SK-N-SH treated with all-trans-retinoic acid at 6 μM for 48 hours (cell line): Measurements from ENCODE around the gene DST.

Source experiments
- ATAC-seq: fragments of 200-7000 bp; cut with Tn5 transposase; 3 replicates; pipeline ENCODE4 v1.9.1; 2020; ENCODE audit warnings: mild to moderate bottlenecking, moderate library complexity
- BACH2 ChIP-seq: fragments of 250-450 bp; sonication (Bioruptor Pico); IDR thresholded peaks from 2 replicates; pipeline ENCODE4 v1.9.0; 2021; ENCODE audit warnings: mild to moderate bottlenecking, borderline replicate concordance
- CSDC2 ChIP-seq: fragments of 250-450 bp; sonication (Bioruptor Pico); IDR thresholded peaks from 2 replicates; pipeline ENCODE4 v1.5.0; 2020; ENCODE audit warnings: mild to moderate bottlenecking, moderate library complexity
- ESRRG ChIP-seq: fragments of 250-450 bp; sonication (Bioruptor Pico); IDR thresholded peaks from 2 replicates; pipeline ENCODE4 v1.6.1; 2021; ENCODE audit warnings: mild to moderate bottlenecking
- GLIS3 ChIP-seq: fragments of 250-450 bp; sonication (Bioruptor Pico); IDR thresholded peaks from 2 replicates; pipeline ENCODE4 v1.5.0; 2020; ENCODE audit warnings: mild to moderate bottlenecking, moderate library complexity
- ISL1 ChIP-seq: fragments of 250-450 bp; sonication (Bioruptor Pico); IDR thresholded peaks from 2 replicates; pipeline ENCODE4 v2.1.2; 2022; ENCODE audit warnings: mild to moderate bottlenecking, moderate library complexity
- OSR1 ChIP-seq: fragments of 250-450 bp; sonication (Bioruptor Pico); IDR thresholded peaks from 2 replicates; pipeline ENCODE4 v1.8.0; 2022; ENCODE audit warnings: moderate library complexity, mild to moderate bottlenecking, inconsistent platforms
- PPARA ChIP-seq: fragments of 250-450 bp; sonication (Bioruptor Pico); IDR thresholded peaks from 2 replicates; pipeline ENCODE4 v1.5.0; 2020; ENCODE audit warnings: mild to moderate bottlenecking, borderline replicate concordance
- RARB ChIP-seq: fragments of 250-450 bp; sonication (Bioruptor Pico); IDR thresholded peaks from 2 replicates; pipeline ENCODE4 v1.8.0; 2021; ENCODE audit warnings: mild to moderate bottlenecking, moderate library complexity
- SNAI2 ChIP-seq: fragments of 250-450 bp; sonication (Bioruptor Pico); IDR thresholded peaks from 2 replicates; pipeline ENCODE4 v1.5.0; 2020; ENCODE audit warnings: mild to moderate bottlenecking, moderate library complexity
- TCF4 ChIP-seq: fragments of 250-450 bp; sonication (Bioruptor Pico); IDR thresholded peaks from 2 replicates; pipeline ENCODE4 v1.8.0; 2021; ENCODE audit warnings: mild to moderate bottlenecking, moderate library complexity, borderline replicate concordance
- TOX ChIP-seq: fragments of 250-450 bp; sonication (Bioruptor Pico); IDR thresholded peaks from 2 replicates; pipeline ENCODE4 v1.8.0; 2021; ENCODE audit warnings: mild to moderate bottlenecking, moderate library complexity, borderline replicate concordance
- ZC3H10 ChIP-seq: fragments of 250-450 bp; sonication (Bioruptor Pico); IDR thresholded peaks from 2 replicates; pipeline ENCODE4 v1.5.1; 2021; ENCODE audit warnings: mild to moderate bottlenecking, moderate library complexity
- ZFP3 ChIP-seq: fragments of 250-450 bp; sonication (Bioruptor Pico); IDR thresholded peaks from 2 replicates; pipeline ENCODE4 v1.5.0; 2020; ENCODE audit warnings: mild to moderate bottlenecking, moderate library complexity
- ZNF565 ChIP-seq: fragments of 450-650 bp; formaldehyde crosslinking; conservative IDR thresholded peaks from 2 replicates; pipeline ENCODE4 v1.5.0; 2020; ENCODE audit warnings: low read depth, mild to moderate bottlenecking, moderate library complexity
- ZNF70 ChIP-seq: fragments of 450-650 bp; formaldehyde crosslinking; IDR thresholded peaks from 2 replicates; pipeline ENCODE4 v1.5.0; 2020; ENCODE audit warnings: mild to moderate bottlenecking, moderate library complexity
- ZNF8 ChIP-seq: fragments of 450-650 bp; formaldehyde crosslinking; IDR thresholded peaks from 2 replicates; pipeline ENCODE4 v1.5.0; 2020; ENCODE audit warnings: mild to moderate bottlenecking, moderate library complexity
- TF ChIP-seq, protein P1 (sequence below): fragments of 250-450 bp; sonication (Bioruptor Pico); IDR thresholded peaks from 2 replicates; pipeline ENCODE4 v1.8.0; 2021; ENCODE audit warnings: low read depth, mild to moderate bottlenecking, moderate library complexity, borderline replicate concordance
- TF ChIP-seq, protein P2 (sequence below): fragments of 250-450 bp; sonication (Bioruptor Pico); IDR thresholded peaks from 2 replicates; pipeline ENCODE4 v1.5.0; 2020; ENCODE audit warnings: mild to moderate bottlenecking, moderate library complexity
- TF ChIP-seq, protein P3 (sequence below): fragments of 250-450 bp; sonication (Bioruptor Pico); IDR thresholded peaks from 2 replicates; pipeline ENCODE4 v1.5.1; 2021; ENCODE audit warnings: mild to moderate bottlenecking, moderate library complexity
- TF ChIP-seq, protein P4 (sequence below): fragments of 250-450 bp; sonication (Bioruptor Pico); IDR thresholded peaks from 2 replicates; pipeline ENCODE4 v1.8.0; 2020; ENCODE audit warnings: mild to moderate bottlenecking, moderate library complexity, borderline replicate concordance

The DST gene

DNA sequence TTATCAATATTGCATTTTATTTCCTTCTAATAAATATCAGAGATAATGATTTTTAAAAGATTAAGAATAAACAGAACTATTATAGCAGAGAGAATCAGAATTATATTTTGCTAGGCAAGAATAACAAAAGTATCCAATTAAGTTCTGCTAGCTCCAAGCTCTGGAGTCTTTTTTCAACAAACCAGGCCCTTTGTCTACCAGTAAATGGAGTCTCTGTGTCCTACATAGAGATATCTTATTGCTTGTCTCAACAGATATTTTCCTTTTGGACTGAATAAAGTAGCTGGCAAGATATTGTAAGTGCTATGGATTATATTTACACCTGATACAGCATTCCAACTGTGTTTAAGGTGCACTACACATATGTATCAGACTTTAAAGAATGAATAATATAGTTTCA, 107.1 kb downstream of the DST start:
- TF ChIP-seq ZC3H10 (CRISPR knock-in tag) (no peak), SNAI2 (CRISPR knock-in tag) (no peak), ZNF70 (no peak), CSDC2 (no peak), ZFP3 (CRISPR knock-in tag) (no peak), BACH2 (CRISPR knock-in tag) (no peak), ZNF8 (CRISPR knock-in tag) (no peak), TOX (CRISPR knock-in tag) (no peak), ESRRG (CRISPR knock-in tag) (no peak), ZNF565 (no peak), PPARA (CRISPR knock-in tag) (no peak), RARB (CRISPR knock-in tag) (no peak), TCF4 (no peak), GLIS3 (no peak)
- TF ChIP-seq, protein P1, sequence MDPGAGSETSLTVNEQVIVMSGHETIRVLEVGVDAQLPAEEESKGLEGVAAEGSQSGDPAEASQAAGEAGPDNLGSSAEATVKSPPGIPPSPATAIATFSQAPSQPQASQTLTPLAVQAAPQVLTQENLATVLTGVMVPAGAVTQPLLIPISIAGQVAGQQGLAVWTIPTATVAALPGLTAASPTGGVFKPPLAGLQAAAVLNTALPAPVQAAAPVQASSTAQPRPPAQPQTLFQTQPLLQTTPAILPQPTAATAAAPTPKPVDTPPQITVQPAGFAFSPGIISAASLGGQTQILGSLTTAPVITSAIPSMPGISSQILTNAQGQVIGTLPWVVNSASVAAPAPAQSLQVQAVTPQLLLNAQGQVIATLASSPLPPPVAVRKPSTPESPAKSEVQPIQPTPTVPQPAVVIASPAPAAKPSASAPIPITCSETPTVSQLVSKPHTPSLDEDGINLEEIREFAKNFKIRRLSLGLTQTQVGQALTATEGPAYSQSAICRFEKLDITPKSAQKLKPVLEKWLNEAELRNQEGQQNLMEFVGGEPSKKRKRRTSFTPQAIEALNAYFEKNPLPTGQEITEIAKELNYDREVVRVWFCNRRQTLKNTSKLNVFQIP: no peak
- TF ChIP-seq, protein P2, sequence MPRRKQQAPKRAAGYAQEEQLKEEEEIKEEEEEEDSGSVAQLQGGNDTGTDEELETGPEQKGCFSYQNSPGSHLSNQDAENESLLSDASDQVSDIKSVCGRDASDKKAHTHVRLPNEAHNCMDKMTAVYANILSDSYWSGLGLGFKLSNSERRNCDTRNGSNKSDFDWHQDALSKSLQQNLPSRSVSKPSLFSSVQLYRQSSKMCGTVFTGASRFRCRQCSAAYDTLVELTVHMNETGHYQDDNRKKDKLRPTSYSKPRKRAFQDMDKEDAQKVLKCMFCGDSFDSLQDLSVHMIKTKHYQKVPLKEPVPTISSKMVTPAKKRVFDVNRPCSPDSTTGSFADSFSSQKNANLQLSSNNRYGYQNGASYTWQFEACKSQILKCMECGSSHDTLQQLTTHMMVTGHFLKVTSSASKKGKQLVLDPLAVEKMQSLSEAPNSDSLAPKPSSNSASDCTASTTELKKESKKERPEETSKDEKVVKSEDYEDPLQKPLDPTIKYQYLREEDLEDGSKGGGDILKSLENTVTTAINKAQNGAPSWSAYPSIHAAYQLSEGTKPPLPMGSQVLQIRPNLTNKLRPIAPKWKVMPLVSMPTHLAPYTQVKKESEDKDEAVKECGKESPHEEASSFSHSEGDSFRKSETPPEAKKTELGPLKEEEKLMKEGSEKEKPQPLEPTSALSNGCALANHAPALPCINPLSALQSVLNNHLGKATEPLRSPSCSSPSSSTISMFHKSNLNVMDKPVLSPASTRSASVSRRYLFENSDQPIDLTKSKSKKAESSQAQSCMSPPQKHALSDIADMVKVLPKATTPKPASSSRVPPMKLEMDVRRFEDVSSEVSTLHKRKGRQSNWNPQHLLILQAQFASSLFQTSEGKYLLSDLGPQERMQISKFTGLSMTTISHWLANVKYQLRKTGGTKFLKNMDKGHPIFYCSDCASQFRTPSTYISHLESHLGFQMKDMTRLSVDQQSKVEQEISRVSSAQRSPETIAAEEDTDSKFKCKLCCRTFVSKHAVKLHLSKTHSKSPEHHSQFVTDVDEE (CRISPR knock-in tag): no peak
- TF ChIP-seq, protein P3, sequence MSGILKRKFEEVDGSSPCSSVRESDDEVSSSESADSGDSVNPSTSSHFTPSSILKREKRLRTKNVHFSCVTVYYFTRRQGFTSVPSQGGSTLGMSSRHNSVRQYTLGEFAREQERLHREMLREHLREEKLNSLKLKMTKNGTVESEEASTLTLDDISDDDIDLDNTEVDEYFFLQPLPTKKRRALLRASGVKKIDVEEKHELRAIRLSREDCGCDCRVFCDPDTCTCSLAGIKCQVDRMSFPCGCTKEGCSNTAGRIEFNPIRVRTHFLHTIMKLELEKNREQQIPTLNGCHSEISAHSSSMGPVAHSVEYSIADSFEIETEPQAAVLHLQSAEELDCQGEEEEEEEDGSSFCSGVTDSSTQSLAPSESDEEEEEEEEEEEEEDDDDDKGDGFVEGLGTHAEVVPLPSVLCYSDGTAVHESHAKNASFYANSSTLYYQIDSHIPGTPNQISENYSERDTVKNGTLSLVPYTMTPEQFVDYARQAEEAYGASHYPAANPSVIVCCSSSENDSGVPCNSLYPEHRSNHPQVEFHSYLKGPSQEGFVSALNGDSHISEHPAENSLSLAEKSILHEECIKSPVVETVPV: no peak
- TF ChIP-seq, protein P4, sequence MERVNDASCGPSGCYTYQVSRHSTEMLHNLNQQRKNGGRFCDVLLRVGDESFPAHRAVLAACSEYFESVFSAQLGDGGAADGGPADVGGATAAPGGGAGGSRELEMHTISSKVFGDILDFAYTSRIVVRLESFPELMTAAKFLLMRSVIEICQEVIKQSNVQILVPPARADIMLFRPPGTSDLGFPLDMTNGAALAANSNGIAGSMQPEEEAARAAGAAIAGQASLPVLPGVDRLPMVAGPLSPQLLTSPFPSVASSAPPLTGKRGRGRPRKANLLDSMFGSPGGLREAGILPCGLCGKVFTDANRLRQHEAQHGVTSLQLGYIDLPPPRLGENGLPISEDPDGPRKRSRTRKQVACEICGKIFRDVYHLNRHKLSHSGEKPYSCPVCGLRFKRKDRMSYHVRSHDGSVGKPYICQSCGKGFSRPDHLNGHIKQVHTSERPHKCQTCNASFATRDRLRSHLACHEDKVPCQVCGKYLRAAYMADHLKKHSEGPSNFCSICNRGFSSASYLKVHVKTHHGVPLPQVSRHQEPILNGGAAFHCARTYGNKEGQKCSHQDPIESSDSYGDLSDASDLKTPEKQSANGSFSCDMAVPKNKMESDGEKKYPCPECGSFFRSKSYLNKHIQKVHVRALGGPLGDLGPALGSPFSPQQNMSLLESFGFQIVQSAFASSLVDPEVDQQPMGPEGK (CRISPR knock-in tag): no peak
- no peak for ATAC-seq

DNA sequence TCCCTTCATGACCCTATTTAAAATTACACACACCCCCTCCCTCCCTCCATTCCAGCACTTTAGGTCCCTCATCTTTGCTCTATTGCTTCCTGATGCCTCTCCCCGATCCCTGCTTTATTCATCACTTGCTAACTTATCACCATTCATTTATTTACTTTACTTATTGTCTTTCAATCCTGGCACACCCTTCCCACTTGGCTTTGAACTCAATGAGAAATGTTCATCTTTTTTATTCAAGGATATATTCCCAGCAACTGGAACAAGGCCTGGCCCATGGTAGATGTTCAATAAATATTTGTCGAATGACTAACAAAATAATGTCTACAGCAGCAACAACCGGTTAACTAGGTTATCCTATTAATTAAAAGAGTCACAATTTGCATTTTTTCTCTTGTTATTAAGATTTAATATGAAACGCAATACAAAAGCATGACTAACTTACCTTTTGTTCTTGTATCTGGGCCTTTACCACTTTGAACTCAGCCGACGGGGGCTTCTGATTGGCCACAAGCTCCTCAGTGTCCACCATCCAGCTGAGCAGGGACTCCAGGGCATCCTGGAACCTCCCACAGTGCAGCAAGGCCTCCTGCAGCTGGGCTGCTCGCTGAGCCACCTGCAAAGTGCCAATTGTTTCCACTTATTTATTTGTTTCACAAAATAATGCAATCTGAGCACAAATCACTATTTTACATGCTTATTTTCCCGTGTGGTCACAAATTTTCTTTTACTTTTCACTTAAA, 107.8 kb downstream of the DST start:
- no peak for ATAC-seq
- TF ChIP-seq BACH2 (CRISPR knock-in tag): no peak
- no peak for TF ChIP-seq ESRRG (CRISPR knock-in tag)
- no peak for TF ChIP-seq TOX (CRISPR knock-in tag)
- TF ChIP-seq ZNF70: no peak
- no peak for TF ChIP-seq RARB (CRISPR knock-in tag)
- TF ChIP-seq ZC3H10 (CRISPR knock-in tag): no peak
- TF ChIP-seq, protein P1: no peak
- no peak for TF ChIP-seq TCF4
- no peak for TF ChIP-seq ZNF8 (CRISPR knock-in tag)
- no peak for TF ChIP-seq ISL1 (CRISPR knock-in tag)
- no peak for TF ChIP-seq ZFP3 (CRISPR knock-in tag)
- TF ChIP-seq OSR1 (CRISPR knock-in tag): no peak
- TF ChIP-seq ZNF565: no peak
- TF ChIP-seq PPARA (CRISPR knock-in tag): no peak
- TF ChIP-seq, protein P3: no peak
- TF ChIP-seq, protein P2 (CRISPR knock-in tag): no peak
- TF ChIP-seq SNAI2 (CRISPR knock-in tag): no peak
- TF ChIP-seq, all 23 proteins: peak for 0
